Stimulated activated CD4-positive, alpha-beta T cell treated with anti-CD3 and anti-CD28 coated beads, Interleukin-4, amount 100 ng/mL, for 1 hour (primary cell): ENCODE measurements around the gene PIP4K2A.
A peak's percentile ranks its signal among the peaks of the same experiment; 100 is the strongest.

ENCODE experiments used
- DNase-seq: peaks from one replicate; pipeline ENCODE4 v3.0.0-alpha.2; 2020

Gene PIP4K2A

DNA sequence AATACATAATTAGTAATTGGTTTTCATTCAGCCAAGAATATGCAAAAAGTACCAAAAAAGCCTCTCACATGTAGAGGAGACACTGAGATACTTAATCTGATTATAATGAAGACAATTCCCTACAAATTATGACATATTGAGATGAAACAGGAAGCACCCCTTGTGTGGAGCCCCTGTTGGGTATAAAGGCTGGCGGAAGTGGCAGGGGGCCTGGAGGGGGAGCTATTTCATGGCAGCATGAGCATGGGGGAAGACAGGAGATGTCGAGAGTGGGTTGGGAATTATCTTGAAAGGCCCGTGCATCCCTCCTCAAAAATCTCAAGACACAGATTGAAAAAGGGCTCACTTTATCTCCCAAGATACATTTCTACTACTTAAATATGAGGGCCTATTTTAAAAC is 96.9 kb downstream of the PIP4K2A start:
- DNase-seq: no peak

DNA sequence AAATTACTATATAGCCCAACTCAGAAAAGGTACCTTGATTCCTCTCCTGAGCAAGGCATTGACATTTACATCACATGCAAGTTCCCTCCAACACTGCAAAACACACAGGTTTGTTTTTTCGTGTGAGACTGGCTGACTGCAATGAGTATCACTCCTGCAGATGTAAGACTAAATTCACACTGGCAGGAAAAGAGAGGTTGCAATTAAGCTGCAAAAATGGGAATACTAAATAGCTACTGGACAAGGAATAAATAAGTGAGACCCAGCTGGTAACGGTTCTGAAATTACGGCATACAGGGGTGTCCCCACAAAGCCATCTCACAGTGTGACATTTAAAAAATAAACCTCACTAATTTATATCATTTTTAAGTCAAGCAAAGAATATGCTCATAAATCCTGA is 97.3 kb downstream of the PIP4K2A start:
- DNase-seq: no peak

DNA sequence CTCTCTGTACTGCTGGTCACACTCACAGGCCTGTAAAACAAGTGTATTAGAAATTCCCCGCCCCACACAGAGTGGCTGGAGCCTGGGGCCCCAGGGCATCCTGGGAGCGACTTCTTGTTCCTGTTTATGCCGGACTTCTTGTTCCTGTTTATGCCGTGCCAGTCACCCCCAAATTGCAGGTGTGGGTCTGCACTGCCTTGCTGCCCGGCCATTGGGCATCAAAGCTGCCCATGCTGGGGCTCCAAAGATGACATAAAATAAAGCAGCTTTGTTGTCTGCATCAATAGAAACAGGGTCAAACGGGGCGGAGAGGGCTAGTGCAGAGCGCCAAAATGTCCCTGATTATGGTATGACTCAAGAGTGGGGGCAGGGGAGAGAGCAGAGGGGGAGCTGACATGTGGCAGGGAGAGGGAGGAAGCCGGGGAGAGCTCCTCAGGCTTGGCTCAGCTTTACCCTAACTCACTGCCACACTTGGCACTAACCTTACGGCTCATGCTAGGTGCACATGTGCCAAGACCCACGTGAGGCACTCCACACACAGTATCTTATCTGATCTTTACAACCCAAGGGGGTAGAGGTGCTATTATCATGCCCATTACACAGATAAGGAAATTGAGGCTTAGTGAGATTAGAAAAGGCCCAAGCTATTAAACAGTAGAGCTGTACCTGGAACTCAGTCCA is 98.4 kb downstream of the PIP4K2A start:
- DNase-seq: no peak

DNA sequence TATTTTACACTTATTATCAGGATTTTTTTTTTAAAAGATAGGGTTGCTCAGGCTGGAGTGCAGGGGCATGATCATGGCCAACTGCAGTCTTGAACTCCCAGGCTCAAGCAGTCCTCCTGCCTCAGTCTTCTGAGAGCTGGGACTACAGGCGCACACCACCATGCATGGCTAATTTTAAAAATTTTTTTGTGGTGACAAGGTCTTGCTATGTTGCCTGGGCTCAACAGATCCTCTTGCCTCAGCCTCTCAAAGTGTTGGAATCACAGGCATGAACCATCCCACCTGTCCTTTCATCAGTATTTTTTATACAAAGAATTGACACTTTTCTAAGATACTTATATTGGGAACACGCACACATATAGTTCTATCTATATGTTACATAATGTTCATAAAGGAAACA is 99.3 kb downstream of the PIP4K2A start:
- no peak for DNase-seq

DNA sequence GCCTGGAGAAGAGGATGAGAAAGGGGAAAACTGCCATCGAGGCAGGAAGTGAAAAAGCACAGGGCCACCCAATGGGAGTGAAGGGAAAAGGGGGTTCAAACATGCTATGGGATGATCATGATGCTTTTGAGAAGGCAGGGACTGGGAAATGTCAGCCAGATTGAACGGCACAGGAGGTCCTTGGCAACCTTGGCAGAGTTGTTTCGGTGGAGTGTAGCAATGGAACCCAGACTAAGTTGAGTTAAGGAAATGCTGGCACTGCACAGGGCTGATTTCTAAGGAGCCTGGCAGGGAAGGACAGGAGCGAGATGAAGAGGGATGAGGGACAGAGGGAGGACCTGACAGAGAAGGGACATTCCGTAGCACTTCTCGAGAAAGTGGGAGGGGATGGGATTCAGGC is 101.4 kb downstream of the PIP4K2A start:
- no peak for DNase-seq

DNA sequence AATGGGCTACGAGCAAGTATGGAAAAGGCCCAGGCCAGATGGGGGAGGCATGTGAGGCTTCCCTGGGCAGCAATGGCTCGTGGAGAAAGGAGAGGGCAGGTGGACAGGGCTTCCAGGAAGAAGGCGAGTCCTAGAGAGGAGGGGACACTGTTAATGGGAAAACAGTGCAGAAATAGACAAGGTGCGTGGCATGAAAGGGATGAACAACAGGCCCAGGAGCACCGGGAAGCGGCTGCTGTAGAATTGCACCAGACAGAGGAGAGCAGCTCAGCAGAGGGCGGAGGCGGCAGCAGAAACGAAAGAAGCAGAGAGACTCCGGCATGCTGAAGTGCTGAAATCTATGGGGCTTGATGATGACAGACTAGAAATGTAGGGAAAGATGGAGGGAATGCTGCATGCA is 102.1 kb downstream of the PIP4K2A start:
- peak; percentile 27 for DNase-seq

DNA sequence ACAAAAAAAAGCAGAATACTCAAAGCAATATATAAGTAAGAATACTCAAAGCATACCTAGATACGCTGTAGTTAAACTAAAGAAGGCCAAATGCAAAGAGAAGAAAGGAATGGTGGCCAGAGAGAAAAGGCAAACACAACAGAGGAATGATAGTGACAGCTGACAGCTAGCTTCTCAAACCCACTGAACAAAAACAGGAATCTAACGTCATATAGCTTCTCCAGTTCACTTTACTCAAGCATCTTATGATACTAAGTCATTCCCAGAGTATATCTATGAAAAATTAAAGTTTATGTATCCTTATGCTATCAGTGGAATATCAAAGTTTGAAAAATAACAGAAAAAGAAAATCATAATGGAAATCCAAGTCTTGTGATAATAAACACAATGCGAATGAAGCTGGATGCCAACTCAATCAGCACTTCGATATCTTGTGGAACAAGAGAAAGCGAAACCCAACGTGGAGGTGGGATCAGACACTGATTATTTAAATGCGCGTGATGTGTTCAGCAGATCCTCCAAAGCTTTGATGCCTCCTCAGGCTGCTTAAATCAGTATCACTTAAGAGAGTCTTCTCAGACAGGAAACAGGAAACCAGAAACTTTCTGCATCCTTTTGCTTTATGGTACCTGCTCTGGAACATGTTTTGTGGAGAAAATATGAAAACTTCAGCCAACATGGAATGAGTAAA is 102.8 kb downstream of the PIP4K2A start:
- DNase-seq: no peak

DNA sequence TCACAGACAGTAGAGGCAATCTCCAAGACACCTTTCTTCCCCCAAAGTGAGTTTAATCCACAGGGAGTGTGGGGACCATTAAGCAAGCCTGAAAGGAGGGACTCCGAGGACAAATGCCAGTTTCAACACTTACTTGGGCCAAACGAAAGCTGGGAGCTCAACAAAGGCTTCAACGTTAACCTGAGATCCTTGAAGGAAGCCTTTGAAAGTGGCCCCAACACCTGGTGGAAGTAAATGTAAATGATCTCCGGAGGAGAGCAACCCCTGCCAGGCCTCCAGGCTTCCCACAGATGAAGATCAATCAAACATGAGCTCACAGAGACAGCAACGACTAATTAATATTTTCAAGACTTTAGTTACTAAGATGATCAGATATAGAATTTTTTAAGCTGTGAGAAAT is 103.8 kb downstream of the PIP4K2A start:
- DNase-seq: no peak

DNA sequence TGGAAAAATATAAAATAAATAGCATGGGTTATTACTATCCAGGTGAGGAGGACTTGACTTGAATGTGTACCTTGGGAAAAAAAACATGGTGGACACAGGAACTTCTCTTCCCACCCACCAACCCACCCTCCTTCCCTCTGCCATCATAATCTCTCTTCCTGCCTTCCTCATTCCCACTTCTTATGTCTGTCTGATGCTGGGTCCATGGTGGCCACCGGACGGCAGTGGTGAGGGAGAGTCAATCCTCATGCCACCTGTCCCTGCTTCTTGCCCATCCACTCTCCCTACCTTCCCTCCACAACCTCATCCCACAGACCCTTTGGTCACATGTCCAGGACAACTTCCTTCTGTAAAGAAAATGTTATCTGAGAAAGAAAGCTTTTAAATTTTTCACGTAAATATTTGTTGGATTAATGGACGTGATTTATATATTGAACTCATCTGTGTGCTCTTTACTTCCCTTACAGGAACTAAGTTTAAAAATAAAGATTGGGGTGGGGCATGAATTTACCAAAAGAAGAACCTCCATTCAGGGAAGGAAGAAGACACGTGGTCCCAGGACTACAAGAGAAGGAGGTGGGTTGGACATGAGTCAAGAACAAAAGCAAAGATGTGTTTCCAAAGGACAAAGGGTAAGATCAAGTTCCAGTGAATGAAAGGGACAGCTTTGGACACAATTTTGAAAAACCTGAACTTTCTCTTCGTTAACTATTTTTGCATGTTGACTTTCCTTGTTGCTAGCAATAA is 104.5 kb downstream of the PIP4K2A start:
- no peak for DNase-seq

DNA sequence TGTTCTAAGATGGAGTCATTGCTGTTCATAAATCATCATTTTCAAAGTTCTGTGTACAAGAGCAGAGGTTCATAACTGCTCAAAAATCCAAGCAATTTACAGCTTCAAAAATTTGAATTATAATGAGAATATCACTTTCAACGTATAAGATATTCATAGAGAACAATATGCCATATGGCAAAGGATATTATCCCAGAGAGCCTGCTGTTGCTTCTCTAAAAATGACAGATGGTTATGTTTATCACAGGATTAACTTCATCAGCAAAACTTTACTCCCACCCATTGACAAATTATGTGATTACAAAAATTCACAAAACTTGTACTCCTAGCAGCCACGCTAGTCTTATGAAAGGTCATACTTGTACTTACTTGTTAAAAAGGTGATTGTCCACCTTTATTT is 105.1 kb downstream of the PIP4K2A start:
- no peak for DNase-seq

DNA sequence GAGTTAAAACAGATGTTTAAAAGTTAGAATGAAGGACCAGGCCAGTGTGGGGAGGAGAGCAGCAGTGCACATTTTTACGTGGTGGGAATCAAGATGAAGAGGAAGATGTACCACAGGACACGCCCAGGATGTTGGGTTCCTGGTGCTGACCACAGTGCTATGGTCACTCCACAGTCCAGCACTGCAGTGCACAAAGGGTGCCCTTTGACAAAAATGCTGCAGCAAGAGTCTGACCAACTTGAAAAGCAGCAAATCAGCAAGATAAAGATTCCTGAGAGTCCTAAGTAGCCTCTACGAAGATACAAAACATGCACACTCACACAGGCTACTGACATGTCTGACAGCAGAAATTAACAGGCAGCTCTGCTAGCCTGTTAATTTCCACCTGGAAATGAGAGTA is 107.1 kb downstream of the PIP4K2A start:
- DNase-seq: no peak

DNA sequence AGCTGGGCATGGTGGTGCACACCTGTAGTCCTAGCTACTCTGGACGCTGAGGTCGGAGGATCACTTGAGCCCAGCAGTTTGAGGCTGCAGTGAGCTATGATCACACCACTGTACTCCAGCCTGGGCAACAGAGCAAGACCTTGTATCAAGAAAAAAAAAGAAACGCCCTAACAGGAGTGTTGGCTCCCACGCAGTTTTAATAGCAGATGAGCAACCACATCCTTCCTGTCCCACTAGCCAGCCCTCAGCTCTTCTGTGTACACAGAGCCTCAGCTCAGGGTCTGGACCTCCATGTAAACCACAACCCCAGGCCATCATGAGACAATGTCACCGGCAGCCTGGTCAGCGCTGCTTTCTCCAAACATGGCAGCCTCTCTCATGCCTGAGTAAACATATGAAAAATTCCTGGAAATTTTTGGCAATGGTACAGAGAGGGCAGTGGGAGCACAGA is 108.2 kb downstream of the PIP4K2A start:
- no peak for DNase-seq

DNA sequence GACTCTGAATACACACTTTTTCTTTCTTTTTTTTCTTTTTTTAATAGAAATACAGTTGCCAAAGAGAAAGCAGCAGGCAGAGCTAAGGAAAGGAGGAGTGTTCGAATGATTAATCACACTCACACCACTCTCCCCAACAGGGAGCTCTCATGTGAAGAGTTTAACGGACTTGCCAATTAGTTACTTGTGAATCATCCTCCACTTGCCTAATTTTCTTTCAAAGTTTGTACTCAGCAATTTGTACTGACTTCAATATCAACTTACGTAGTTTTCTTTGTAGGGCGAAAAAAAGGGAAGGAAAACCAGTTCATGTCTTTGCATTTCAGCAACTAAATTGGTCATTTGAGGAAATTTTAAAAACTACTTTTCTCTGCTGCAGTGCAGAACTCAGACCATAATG is 109.2 kb downstream of the PIP4K2A start:
- no peak for DNase-seq

DNA sequence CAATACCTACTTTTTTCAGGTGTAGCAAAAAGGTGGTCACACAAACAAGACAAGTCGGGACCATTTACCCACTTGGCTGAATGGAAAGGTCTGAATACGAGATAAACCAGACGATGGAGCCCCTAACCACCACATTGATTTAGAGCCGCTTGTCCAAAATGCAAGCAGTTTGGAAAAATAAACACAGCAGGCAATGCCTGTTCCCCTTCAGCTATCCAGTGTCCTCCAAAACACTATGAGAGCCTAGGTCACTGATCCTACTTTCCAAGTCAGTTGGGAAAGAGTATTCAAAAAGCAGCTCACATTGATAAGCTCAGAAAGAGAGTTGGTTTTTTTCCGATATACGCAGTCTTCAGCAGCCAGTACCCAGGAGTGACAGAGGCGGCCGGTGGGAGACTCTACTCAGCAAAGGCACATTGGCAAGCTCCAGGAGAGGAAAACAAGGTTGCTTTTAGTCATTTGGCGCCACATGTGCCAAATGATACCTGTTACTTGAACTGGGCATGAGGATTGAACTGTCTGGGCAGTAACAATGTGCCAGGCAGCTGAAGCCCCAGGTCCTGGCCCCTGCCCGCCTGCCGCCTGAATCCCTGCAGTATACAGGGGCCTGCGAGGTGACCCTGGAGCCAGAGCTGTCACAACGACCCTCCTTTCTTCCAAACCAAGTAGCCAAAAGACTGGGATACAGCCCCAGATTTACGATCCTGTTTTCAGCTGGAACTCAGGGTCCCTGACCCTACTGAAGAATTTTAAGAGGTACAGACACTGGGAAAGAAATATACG is 109.8 kb downstream of the PIP4K2A start:
- no peak for DNase-seq

DNA sequence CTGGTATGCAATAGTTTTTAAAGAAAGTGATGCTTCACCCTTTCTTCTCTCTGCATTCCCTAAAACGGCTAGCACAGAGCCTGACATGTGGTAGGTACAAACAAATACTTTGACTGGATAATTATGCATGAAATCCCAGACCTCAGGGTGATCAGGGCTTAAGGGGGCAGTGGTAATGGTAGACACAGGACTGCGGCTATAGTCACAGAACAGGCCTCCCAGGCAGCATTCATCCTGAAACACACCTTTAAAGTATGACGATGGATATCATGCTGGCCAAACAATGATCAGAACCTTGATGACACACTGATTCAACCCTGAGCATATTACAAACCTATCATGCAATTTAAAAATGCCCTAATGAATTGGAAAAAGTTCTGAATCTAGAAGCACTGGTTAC is 110.8 kb downstream of the PIP4K2A start:
- DNase-seq: no peak

DNA sequence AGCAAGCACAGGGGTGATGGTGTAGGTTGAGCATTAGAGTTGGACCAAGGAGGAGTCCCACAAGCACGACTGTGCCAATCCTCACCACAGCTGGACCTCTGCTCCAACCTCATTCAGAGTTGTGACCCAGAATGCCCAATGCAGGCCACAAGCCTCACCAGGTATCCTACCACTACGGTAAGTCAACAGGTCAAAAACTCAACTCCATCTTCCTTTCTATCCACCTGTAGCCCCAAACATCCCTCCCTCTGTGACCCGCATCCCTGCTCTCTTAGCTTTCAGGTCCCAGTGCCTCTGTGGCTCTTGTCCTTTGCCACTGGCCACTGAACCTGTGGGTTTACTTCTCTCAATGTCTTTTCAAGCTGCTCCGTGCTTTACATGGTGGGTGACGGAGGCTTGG is 112.8 kb downstream of the PIP4K2A start:
- DNase-seq: no peak

DNA sequence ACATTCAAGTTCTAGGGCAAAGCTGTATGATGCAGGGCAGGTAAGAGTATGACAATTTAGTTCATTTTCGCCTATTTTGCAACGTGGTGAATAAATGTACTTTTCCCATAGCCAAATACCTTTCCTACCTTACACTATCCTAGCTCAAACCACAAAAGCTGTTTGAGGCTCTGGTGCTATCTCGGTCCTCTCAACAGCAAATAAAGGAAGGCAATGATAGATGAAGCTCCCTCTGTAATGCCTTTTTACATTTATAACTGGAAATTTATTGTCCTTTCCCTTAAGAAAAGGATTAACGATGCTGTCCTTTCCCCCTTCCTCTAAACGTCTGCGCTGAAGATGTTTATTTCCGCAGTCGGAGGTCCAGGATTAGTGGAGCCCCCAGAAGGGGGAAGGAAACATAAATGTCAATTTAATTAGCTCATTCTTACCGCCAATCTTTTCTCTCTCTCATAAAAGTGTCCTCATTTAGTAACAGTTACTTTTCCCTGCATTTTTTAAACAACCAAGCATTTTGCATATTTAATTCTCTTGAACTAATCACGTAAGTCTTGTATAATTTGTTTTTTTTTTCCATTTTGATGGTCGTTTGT is 114.6 kb downstream of the PIP4K2A start:
- DNase-seq: no peak

DNA sequence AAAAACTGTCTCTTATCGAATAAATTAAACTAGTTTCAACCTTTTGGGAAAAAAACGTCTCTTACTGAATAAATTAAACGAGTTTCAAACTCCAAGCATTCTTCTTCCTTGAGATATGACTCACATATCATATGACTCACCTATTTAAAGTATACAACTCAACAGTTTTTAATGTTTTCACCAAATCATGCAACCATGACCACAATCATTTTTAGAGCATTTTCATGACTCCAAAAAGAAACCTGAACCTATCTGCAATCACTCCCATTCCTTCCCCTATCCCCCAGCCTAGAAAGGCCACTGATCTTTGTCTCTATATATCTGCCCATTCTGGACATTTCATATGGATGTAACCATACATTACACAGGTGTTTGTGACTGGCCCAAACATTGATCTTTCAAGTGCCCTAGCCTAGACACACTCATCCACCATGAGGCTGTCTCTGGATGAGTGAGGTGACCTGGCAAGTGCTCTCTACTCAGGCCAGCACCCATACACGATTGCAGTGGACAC is 115.3 kb downstream of the PIP4K2A start:
- no peak for DNase-seq

DNA sequence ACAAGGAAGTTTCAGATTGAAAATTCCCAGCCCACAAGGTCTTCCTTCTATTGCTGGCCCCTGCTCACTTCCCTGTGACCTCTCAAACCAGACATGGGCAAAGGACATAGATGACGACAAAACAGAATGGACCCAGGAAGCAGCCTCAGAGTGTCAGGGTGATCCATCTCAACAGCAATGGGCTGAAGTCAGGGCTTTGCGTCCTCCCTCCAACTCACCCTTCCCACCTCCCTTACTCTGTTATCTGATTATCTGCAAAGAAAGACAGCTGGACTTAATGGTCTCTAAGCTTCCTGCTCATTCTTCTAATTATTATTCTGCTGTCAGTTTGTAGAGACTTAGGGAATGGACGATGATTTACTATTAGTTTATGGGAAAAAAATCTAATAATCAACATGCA is 115.9 kb downstream of the PIP4K2A start:
- DNase-seq: no peak

DNA sequence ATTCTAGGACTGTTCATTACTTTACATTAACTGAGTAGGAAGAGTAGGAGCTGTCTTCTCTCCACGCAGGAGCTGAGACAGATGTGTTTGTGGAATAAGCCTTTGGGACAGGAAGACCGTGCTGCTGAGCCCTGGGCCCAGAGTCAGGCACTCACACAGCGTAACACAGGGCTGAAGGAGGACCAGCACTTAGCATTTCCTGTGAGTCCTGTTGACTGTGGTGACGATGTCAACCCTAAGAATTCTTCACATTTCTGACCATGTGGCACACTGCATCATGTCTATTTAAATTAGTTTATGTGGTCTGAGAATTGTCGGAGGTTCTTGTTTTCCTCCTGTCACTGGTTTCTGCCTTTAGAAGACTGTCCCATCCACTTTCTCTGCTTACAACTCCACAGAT is 117.2 kb downstream of the PIP4K2A start:
- DNase-seq: no peak

DNA sequence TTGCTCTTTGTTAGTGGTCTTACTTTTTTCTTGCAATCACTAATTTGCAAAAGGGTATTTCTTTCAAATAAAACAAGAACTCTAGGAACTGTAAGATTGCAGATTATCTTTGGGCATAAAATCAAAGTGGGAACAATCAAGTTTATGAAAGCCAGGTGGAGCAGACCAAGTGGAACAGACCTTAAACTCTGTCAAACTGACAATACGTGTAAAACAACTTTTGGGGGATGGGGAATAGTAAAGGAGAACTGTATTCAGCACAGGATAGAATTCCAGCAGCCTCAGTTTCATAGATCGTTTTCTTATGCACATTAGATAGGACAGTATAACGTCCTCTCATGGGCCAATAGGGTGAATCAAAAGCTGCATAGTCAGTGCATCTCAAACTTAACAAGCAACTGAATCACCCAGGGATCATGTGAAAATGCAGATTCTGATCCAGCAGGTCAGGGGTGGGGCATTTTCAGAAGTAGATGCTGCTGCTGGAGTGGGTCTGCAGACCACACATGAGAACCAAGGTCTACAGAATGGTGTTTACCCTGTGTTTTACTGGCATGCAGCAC is 120.7 kb downstream of the PIP4K2A start:
- DNase-seq: no peak

DNA sequence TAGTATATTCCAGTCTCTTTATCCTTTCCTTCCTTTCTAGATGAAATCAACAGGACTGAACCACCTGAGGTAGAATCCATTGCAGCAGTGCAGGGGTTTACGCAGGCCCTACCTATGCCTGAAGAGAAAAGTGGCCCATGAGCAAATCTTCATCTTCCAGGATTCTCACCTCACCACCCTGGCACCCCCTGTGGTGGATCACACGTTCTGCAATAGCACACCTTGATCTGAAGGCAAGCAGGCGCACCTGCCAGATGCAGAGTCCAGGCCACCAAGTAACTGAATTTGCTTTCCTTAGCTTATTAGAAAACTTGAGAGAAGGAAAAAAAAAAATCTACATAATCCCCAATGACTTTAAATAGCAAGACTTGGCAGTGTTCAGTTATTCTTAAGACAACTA is 121.4 kb downstream of the PIP4K2A start:
- DNase-seq: no peak
